Right lobe of liver (tissue), 4 donors: ENCODE data around the gene SLC27A1.

ENCODE experiments used
- POLR2A ChIP-seq: fragments of 450-650 bp; IDR thresholded peaks from one replicate; pipeline ENCODE4 v1.6.1; 2017; ENCODE audit warnings: antibody characterized with exemption, mild to moderate bottlenecking
- TF ChIP-seq, protein P1 (sequence below), 4 donors: fragments of 200-600 bp in 3 of 4; fragments of 450-650 bp in 1 of 4; IDR thresholded peaks; one replicate each; pipeline versions ENCODE4 v1.5.1 to v1.8.0; 2016 to 2022; ENCODE audit warnings: antibody characterized with exemption in 4 of 4, mild to moderate bottlenecking in 2 of 4
- donor health status: DM: no; HTN: no; CAD: no.
- donor health status: DM: no; HTN: no; CAD: no.
- donor health status: DM: no; HTN: yes; CAD: no.

DNA sequence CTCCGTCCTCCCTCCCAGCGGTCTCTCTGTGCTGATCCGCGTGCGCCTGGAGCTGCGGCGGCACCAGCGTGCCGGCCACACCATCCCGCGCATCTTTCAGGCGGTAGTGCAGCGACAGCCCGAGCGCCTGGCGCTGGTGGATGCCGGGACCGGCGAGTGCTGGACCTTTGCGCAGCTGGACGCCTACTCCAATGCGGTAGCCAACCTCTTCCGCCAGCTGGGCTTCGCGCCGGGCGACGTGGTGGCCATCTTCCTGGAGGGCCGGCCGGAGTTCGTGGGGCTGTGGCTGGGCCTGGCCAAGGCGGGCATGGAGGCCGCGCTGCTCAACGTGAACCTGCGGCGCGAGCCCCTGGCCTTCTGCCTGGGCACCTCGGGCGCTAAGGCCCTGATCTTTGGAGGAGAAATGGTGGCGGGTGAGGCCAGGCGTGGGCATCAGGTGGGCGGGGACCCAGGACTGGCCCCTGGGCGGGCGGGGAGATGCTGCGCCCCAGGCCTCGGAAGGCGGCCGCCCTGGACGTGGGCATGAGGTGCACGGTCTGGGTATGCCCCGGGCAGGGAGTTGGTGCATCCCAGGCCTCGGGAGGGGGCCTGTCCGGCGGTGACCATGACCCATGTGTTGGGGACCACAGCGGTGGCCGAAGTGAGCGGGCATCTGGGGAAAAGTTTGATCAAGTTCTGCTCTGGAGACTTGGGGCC is 16.4 kb downstream of the SLC27A1 start:
- no peak for TF ChIP-seq POLR2A
- TF ChIP-seq, protein P1, sequence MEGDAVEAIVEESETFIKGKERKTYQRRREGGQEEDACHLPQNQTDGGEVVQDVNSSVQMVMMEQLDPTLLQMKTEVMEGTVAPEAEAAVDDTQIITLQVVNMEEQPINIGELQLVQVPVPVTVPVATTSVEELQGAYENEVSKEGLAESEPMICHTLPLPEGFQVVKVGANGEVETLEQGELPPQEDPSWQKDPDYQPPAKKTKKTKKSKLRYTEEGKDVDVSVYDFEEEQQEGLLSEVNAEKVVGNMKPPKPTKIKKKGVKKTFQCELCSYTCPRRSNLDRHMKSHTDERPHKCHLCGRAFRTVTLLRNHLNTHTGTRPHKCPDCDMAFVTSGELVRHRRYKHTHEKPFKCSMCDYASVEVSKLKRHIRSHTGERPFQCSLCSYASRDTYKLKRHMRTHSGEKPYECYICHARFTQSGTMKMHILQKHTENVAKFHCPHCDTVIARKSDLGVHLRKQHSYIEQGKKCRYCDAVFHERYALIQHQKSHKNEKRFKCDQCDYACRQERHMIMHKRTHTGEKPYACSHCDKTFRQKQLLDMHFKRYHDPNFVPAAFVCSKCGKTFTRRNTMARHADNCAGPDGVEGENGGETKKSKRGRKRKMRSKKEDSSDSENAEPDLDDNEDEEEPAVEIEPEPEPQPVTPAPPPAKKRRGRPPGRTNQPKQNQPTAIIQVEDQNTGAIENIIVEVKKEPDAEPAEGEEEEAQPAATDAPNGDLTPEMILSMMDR (IDR thresholded peaks at IDR 0.05), result no peak
